CD4-positive, alpha-beta memory T cell (primary cell): ENCODE measurements around the gene ENO3. TPM values are rescaled to one million over a fixed set of nuclear protein-coding genes. Genes with fewer than 3 reads are reported as not detected.
A peak's percentile ranks its signal among the peaks of the same experiment; 100 is the strongest.

ENCODE experiments used
- CTCF ChIA-PET: fragments of 350-600 bp; sonication (Branson Sonifier 250); formaldehyde crosslinking; loops from one replicate; lab custom pipeline; 2021; ENCODE audit warnings: inconsistent platforms; ENCODE audit not compliant: partially characterized antibody; lab: Charles Lee
- POLR2A ChIA-PET: fragments of 350-600 bp; sonication (Branson Sonifier 250); formaldehyde crosslinking; loops from one replicate; lab custom pipeline; 2021; ENCODE audit not compliant: partially characterized antibody; lab: Charles Lee
- DNase-seq, 5 donors: peaks; one replicate each; pipeline versions ENCODE4 v3.0.0 to v3.0.0-alpha.2; 2020 to 2022; ENCODE audit warnings: mixed read lengths in 1 of 5
- H3K27ac ChIP-seq: one replicate; pipeline ENCODE4 v1.7.0; 2013; ENCODE audit warnings: low read depth, low read length
- H3K27me3 ChIP-seq: 2 replicates; pipeline ENCODE4 v1.7.0; 2013; ENCODE audit warnings: mild to moderate bottlenecking, low read length, moderate library complexity; ENCODE audit not compliant: insufficient read depth
- H3K36me3 ChIP-seq: 2 replicates; pipeline ENCODE4 v1.7.0; 2013; ENCODE audit warnings: mild to moderate bottlenecking, low read length, moderate library complexity; ENCODE audit not compliant: insufficient read depth
- H3K4me1 ChIP-seq: 2 replicates; pipeline ENCODE4 v1.7.0; 2013; ENCODE audit warnings: mild to moderate bottlenecking, low read length, moderate library complexity; ENCODE audit not compliant: insufficient read depth
- H3K4me3 ChIP-seq, 2 donors: one replicate each; pipeline ENCODE4 v1.7.0; 2013; ENCODE audit warnings: low read length in 2 of 2, mild to moderate bottlenecking in 1 of 2
- H3K9me3 ChIP-seq, 2 donors: one replicate each; pipeline ENCODE4 v1.7.0; 2013; ENCODE audit warnings: low read length in 2 of 2, control low read depth in 1 of 2; ENCODE audit not compliant: control insufficient read depth in 1 of 2
- H3K27ac Mint-ChIP-seq, 7 donors: one replicate each; pipeline ENCODE4 v1.8.0; 2020 to 2021; ENCODE audit warnings: mixed read lengths in 7 of 7, mild to moderate bottlenecking in 6 of 7, inconsistent platforms in 3 of 7, moderate library complexity in 3 of 7
- H3K27me3 Mint-ChIP-seq, 2 donors: one replicate each; pipeline ENCODE4 v1.8.0; 2020 to 2021; ENCODE audit warnings: mixed read lengths in 2 of 2
- H3K36me3 Mint-ChIP-seq, 2 donors: one replicate each; pipeline ENCODE4 v1.8.0; 2020 to 2021; ENCODE audit warnings: mixed read lengths in 2 of 2, inconsistent platforms in 1 of 2, mild to moderate bottlenecking in 1 of 2
- H3K4me1 Mint-ChIP-seq, 4 donors: one replicate each; pipeline ENCODE4 v1.8.0; 2020 to 2021; ENCODE audit warnings: mixed read lengths in 4 of 4, mild to moderate bottlenecking in 1 of 4
- H3K4me3 Mint-ChIP-seq, 8 donors: one replicate each; pipeline ENCODE4 v1.8.0; 2020 to 2021; ENCODE audit warnings: mixed read lengths in 8 of 8, mild to moderate bottlenecking in 7 of 8, moderate library complexity in 6 of 8, inconsistent platforms in 3 of 8
- H3K9me3 Mint-ChIP-seq, 8 donors: one replicate each; pipeline ENCODE4 v1.8.0; 2020 to 2021; ENCODE audit warnings: mixed read lengths in 8 of 8, mild to moderate bottlenecking in 5 of 8, inconsistent platforms in 3 of 8, moderate library complexity in 1 of 8
- intact Hi-C: fragments of 100-400 bp; cut with micrococcal nuclease; formaldehyde crosslinking; loops from one replicate; pipeline ENCODE4 v1.15.1; 2023
- polyA plus RNA-seq, 2 donors: library from polyadenylated mRNA; unstranded; fragments of 300-500 nt; fragmentation: Illumina TruSeq; gene quantifications; one replicate each; pipeline ENCODE4 v1.2.3, GENCODE V29; 2021
- total RNA-seq, 2 experiments: library from RNA; stranded (reverse); gene quantifications; one replicate each; pipeline ENCODE4 v1.2.3, GENCODE V29; 2021

ENO3 gene
- total and polyA plus RNA-seq, 4 experiments from 2014 or later, result 1.5 to 21.8 (median 9.3) TPM

DNA sequence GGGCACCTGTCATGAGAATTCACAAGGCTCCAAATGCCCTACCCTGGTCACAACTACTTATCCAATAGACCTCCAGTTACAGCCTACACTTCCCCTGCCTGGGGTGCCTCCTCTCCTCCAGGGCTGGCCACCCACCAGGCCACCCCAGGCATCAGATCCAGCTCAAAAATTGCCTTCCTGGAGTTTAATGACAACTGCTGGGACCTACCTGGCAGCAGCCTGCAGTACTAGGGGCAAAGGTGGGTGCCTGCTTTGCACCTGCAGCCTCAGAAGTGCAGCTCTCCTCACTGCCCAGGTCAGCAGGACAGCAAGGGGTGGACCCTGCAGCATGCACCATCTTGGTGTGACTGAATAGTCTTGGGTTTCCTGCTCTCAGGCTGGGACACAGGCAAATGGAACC lies 15.3 kb upstream of the ENO3 start:
- CTCF ChIA-PET, result no interaction called here
- POLR2A ChIA-PET, result interaction anchor here (0.6 to 25.3 kb wide), 4 partner anchors 9 to 32 kb away, joined by 3 to 973 read pairs (median 110); partner anchors contain the start of genes ENO3, PFN1 and SPAG7

DNA sequence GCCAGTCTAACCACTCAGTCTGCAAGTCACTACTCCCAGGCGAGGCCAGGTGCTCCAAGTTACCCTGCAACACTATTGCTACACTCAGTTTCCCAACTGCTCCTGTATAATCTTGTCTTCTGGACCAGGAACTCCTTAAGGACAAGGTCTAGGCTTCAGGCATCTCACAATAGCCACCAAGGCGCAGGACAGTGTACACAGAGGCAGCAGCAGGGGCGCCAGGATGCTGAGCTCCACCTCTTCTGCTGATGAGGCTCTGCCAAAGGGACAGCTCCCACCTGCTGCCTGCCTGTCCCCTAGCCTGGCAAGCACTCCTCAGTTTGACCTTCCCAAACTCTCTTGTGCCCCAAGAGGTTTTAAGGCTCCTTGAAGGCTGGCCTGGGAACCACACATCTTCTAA lies 14.5 kb upstream of the ENO3 start:
- no peak for DNase-seq
- CTCF ChIA-PET, result no interaction called here
- peaks cover 8 to 24% of the 10 kb centered on the region in 2 donors for H3K36me3 Mint-ChIP-seq
- H3K27me3 Mint-ChIP-seq, result no peaks in the 10 kb centered on the region
- intact Hi-C loops, result no loop called here
- H3K9me3 Mint-ChIP-seq, result peaks cover 0 to 4% (median 0%) of the 10 kb centered on the region in 8 donors
- POLR2A ChIA-PET, result interaction anchor here (1.1 to 25.3 kb wide), 4 partner anchors 9 to 32 kb away, joined by 3 to 973 read pairs (median 110); partner anchors contain the start of genes ENO3, PFN1 and SPAG7
- Histone ChIP-seq H3K4me1 (peaks cover 31% of the 10 kb centered on the region), H3K27ac (no peak overlapping the region), H3K4me3 (no peak overlapping the region), H3K36me3 (peaks cover 13% of the 10 kb centered on the region), H3K9me3 (no peaks in the 10 kb centered on the region), H3K27me3 (no peaks in the 10 kb centered on the region)
- H3K4me3 Mint-ChIP-seq, result peak overlapping the region in 1 of 8 donors; percentile 1
- H3K4me1 Mint-ChIP-seq, result peaks cover 27 to 55% (median 37%) of the 10 kb centered on the region in 4 donors
- peak overlapping the region in 3 of 7 donors; percentile 59 to 81 (median 74) for H3K27ac Mint-ChIP-seq

More for the DNA sequence above, 15.3 kb upstream of the ENO3 start:
- Mint-ChIP-seq H3K4me3 (no peak overlapping the region), H3K9me3 (peaks cover 0 to 4% (median 0%) of the 10 kb centered on the region in 8 donors), H3K27ac (no peak overlapping the region), H3K27me3 (no peaks in the 10 kb centered on the region), H3K4me1 (peaks cover 24 to 55% (median 33%) of the 10 kb centered on the region in 4 donors), H3K36me3 (peaks cover 7 to 24% of the 10 kb centered on the region in 2 donors)
- H3K36me3 ChIP-seq, result peaks cover 13% of the 10 kb centered on the region
- intact Hi-C loops, result no loop called here
- H3K27ac ChIP-seq, result no peak overlapping the region
- H3K27me3 ChIP-seq, result no peaks in the 10 kb centered on the region
- H3K9me3 ChIP-seq, result no peaks in the 10 kb centered on the region
- peaks cover 27% of the 10 kb centered on the region for H3K4me1 ChIP-seq
- no peak overlapping the region for H3K4me3 ChIP-seq
- no peak for DNase-seq

DNA sequence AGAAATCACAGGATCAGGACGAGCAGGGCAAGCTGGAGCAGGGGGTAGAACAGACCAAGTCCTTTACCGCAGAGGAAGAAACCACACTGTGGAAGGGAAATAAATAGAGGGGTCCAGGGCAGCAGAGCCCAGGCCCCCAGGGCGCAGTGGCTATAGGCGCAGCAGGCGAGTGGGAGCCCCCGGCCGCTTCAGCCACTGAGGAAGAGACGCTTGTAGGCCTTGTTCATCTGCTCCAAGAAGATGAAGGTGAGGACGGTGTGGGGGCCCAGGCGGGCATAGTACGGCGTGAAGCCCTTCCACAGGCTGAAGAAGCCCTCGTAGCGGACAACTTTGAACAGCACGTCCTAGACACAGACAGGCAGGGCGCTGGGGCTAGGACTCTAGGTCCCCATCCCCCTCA lies 13.4 kb upstream of the ENO3 start:
- Histone ChIP-seq H3K27me3 (no peaks in the 10 kb centered on the region), H3K36me3 (peaks cover 16% of the 10 kb centered on the region), H3K4me3 (no peak overlapping the region), H3K27ac (no peak overlapping the region), H3K4me1 (peaks cover 42% of the 10 kb centered on the region), H3K9me3 (no peaks in the 10 kb centered on the region)
- intact Hi-C loops, result no loop called here
- CTCF ChIA-PET, result no interaction called here
- DNase-seq, result no peak
- peaks cover 37 to 63% (median 48%) of the 10 kb centered on the region in 4 donors for H3K4me1 Mint-ChIP-seq
- H3K36me3 Mint-ChIP-seq, result peaks cover 18 to 32% of the 10 kb centered on the region in 2 donors
- peaks cover 0 to 4% (median 0%) of the 10 kb centered on the region in 8 donors for H3K9me3 Mint-ChIP-seq
- POLR2A ChIA-PET, result interaction anchor here (1.0 to 25.3 kb wide), 3 partner anchors 12 to 59 kb away, joined by 3 to 973 read pairs (median 215); partner anchors contain the start of genes ENO3, INCA1, PFN1 and SPAG7
- no peak overlapping the region for H3K27ac Mint-ChIP-seq
- H3K4me3 Mint-ChIP-seq, result peak overlapping the region in 6 of 8 donors; percentile 41 to 96 (median 60)
- no peaks in the 10 kb centered on the region for H3K27me3 Mint-ChIP-seq

DNA sequence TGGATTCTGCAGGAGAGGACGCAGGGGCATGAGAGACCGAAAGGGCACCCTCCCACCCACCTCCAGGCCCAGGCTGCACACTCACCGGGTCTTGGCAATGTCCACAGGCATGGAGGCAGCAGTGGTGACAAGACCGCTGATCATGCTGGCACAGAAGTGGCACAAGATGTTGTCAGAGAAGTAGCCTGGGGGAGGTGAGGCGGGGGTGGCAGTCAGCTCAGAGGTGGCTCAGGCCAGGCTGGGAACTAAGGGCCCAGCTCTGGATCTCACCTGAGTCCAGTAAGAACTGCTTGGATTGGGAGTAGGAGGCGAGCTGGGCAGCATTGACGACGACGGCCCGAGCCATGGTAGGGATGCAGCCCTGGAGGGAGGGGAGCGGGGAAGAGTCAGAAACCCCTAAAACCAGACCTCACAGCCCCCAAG lies 12.8 kb upstream of the ENO3 start:
- peaks cover 48% of the 10 kb centered on the region for H3K4me1 ChIP-seq
- peak overlapping the region; percentile 81 for H3K27ac ChIP-seq
- Mint-ChIP-seq H3K27ac (peak overlapping the region in 5 of 7 donors; percentile 22 to 82 (median 42)), H3K9me3 (peaks cover 0 to 3% (median 0%) of the 10 kb centered on the region in 8 donors), H3K27me3 (no peaks in the 10 kb centered on the region), H3K4me1 (peaks cover 40 to 69% (median 52%) of the 10 kb centered on the region in 4 donors), H3K4me3 (peak overlapping the region; percentile 12 to 100 (median 96)), H3K36me3 (peaks cover 22 to 37% of the 10 kb centered on the region in 2 donors)
- intact Hi-C loops, result no loop called here
- POLR2A ChIA-PET, result interaction anchor here (1.0 to 25.3 kb wide), 3 partner anchors 12 to 59 kb away, joined by 3 to 973 read pairs (median 215); partner anchors contain the start of genes ENO3, INCA1, PFN1 and SPAG7
- CTCF ChIA-PET, result no interaction called here
- no peaks in the 10 kb centered on the region for H3K27me3 ChIP-seq
- H3K9me3 ChIP-seq, result no peaks in the 10 kb centered on the region
- peaks cover 22% of the 10 kb centered on the region for H3K36me3 ChIP-seq
- H3K4me3 ChIP-seq, result no peak overlapping the region
- DNase-seq, result no peak

DNA sequence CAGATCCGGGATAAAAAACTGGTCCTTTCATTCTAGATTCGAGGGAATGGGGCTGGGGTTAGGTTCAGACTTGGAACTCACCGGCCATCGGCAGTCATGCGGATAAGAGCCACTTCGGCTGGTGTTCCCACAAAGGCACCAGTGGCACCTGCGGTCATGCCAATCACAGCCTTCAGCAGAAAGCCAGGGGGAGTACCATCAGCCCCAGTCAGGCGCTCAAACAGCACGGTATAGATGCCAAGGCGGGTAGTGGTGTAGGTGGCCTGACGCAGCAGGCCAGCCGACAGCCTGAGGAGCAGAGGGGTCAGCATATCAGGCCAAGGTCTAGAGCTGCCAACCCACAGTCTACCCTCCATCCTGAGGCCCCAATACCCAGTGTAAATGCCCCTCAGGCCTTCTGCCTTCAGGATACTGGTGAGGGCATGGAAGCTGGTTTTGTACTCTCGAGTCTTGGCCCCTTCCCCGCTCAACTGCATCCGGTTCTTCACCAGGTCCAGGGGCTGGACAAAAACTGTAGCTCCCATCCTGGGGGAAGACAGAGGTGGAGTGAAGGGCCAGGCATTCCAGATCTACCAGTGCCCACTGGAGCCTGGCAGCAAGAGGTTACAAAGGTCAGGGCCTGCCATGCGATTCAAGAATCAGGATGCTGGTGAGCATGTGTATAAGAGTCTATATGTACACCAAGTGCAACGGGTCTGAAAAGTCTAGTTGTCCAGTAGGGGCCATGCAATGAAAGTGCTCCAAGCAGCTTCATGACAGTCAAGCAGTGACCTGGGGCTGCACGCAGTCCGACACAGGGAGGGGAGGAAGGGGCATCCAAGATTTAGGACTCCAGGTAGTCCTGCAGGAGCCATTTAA lies 12.0 kb upstream of the ENO3 start:
- intact Hi-C loops, result no loop called here
- H3K4me3 Mint-ChIP-seq, result peak overlapping the region; percentile 91 to 100 (median 97)
- H3K36me3 Mint-ChIP-seq, result peaks cover 23 to 42% of the 10 kb centered on the region in 2 donors

DNA sequence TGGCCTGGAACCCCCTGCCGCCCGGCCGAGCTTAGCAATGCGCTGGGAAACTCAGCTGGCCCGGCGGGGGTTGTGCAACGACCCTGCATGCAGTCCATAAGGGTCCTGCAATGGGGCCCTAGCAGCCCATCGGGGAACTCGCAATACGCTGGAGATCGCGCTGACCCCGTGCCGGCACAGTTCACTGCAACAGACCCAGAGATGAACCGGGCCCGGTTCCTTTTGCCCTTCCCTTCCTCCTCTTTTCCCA lies 11.4 kb upstream of the ENO3 start:
- peak overlapping the region; percentile 89 to 99 (median 92) for H3K27ac Mint-ChIP-seq
- Histone ChIP-seq H3K27ac (peak overlapping the region; percentile 81), H3K9me3 (no peaks in the 10 kb centered on the region), H3K36me3 (peaks cover 26% of the 10 kb centered on the region), H3K4me1 (peaks cover 54% of the 10 kb centered on the region), H3K4me3 (peak overlapping the region; percentile 89 to 99), H3K27me3 (no peaks in the 10 kb centered on the region)
- no peaks in the 10 kb centered on the region for H3K27me3 Mint-ChIP-seq
- H3K4me3 Mint-ChIP-seq, result peak overlapping the region; percentile 91 to 100 (median 97)
- intact Hi-C loops, result no loop called here
- CTCF ChIA-PET, result interaction anchor here (0.6 to 3.1 kb wide), 14 partner anchors 12 to 230 kb away, joined by 3 to 19 read pairs (median 4); partner anchors contain the start of genes ARRB2, CAMTA2, CHRNE and SPAG7
- H3K36me3 Mint-ChIP-seq, result peaks cover 27 to 47% of the 10 kb centered on the region in 2 donors
- peaks cover 41 to 69% (median 53%) of the 10 kb centered on the region in 4 donors for H3K4me1 Mint-ChIP-seq
- POLR2A ChIA-PET, result interaction anchor here (0.7 to 25.3 kb wide), 28 partner anchors 10 to 796 kb away, joined by 3 to 973 read pairs (median 6); partner anchors contain the start of genes ARRB2, C17orf107, CAMTA2 and CHRNE
- peaks cover 0 to 2% (median 0%) of the 10 kb centered on the region in 8 donors for H3K9me3 Mint-ChIP-seq
- DNase-seq, result no peak

More for the DNA sequence above, 12.0 kb upstream of the ENO3 start:
- Histone ChIP-seq H3K36me3 (peaks cover 26% of the 10 kb centered on the region), H3K4me1 (peaks cover 54% of the 10 kb centered on the region), H3K27ac (peak overlapping the region; percentile 81), H3K9me3 (no peaks in the 10 kb centered on the region), H3K4me3 (peak overlapping the region; percentile 89 to 99), H3K27me3 (no peaks in the 10 kb centered on the region)
- no peaks in the 10 kb centered on the region for H3K27me3 Mint-ChIP-seq
- POLR2A ChIA-PET, result interaction anchor here (0.8 to 25.3 kb wide), 15 partner anchors 11 to 795 kb away, joined by 3 to 973 read pairs (median 10); partner anchors contain the start of genes ARRB2, C17orf107, CAMTA2 and CHRNE
- peaks cover 0 to 2% (median 0%) of the 10 kb centered on the region in 8 donors for H3K9me3 Mint-ChIP-seq
- H3K4me1 Mint-ChIP-seq, result peaks cover 41 to 69% (median 53%) of the 10 kb centered on the region in 4 donors
- no peak for DNase-seq
- H3K27ac Mint-ChIP-seq, result peak overlapping the region; percentile 89 to 99 (median 92)
- CTCF ChIA-PET, result interaction anchor here (1.3 to 3.1 kb wide), 9 partner anchors 19 to 149 kb away, joined by 3 to 19 read pairs (median 5); partner anchors contain the start of genes CAMTA2, CHRNE and SPAG7
